Neural progenitor cell (in vitro differentiated cells): ENCODE data around the gene UGGT2. TPM values are rescaled to one million over a fixed set of nuclear protein-coding genes. Genes with fewer than 3 reads are reported as not detected.

Experiments
- DNase-seq: peaks from one replicate; pipeline ENCODE4 v3.0.0-alpha.2; 2016; ENCODE audit warnings: low spot score
- H2AFZ ChIP-seq: fragments of 200-600 bp; sonication (generic); replicated peaks from 2 replicates; pipeline ENCODE4 v1.6.1; 2016; ENCODE audit warnings: antibody characterized with exemption
- H3F3A ChIP-seq: fragments of 200-600 bp; sonication (generic); 2 replicates; pipeline ENCODE4 v1.6.1; 2016; ENCODE audit warnings: antibody characterized with exemption, low read depth
- H3K27ac ChIP-seq: fragments of 200-600 bp; sonication (generic); 2 replicates; pipeline ENCODE4 v1.5.1; 2016; ENCODE audit warnings: mild to moderate bottlenecking
- H3K27me3 ChIP-seq: fragments of 200-600 bp; sonication (generic); 2 replicates; pipeline ENCODE4 v1.6.1; 2016; ENCODE audit warnings: mild to moderate bottlenecking, moderate library complexity
- H3K36me3 ChIP-seq: fragments of 200-600 bp; sonication (generic); 2 replicates; pipeline ENCODE4 v1.5.1; 2016
- H3K4me1 ChIP-seq: fragments of 200-600 bp; sonication (generic); 2 replicates; pipeline ENCODE4 v1.6.1; 2016; ENCODE audit warnings: mixed run types
- H3K4me2 ChIP-seq: fragments of 200-600 bp; sonication (generic); 2 replicates; pipeline ENCODE4 v1.6.1; 2016
- H3K4me3 ChIP-seq: fragments of 200-600 bp; sonication (generic); 2 replicates; pipeline ENCODE4 v1.5.1; 2016
- H3K79me2 ChIP-seq: fragments of 200-600 bp; sonication (generic); 2 replicates; pipeline ENCODE4 v1.6.1; 2016; ENCODE audit warnings: low read depth
- H3K9ac ChIP-seq: fragments of 200-600 bp; sonication (generic); 2 replicates; pipeline ENCODE4 v1.6.1; 2016
- H3K9me3 ChIP-seq: fragments of 200-600 bp; sonication (generic); 2 replicates; pipeline ENCODE4 v1.5.1; 2016; ENCODE audit warnings: low read depth
- H4K20me1 ChIP-seq: fragments of 200-600 bp; sonication (generic); 2 replicates; pipeline ENCODE4 v1.6.1; 2016; ENCODE audit warnings: low read depth
- H3K27ac Mint-ChIP-seq: 3 replicates; pipeline ENCODE4 v1.8.0; 2021; ENCODE audit warnings: mixed read lengths
- H3K27me3 Mint-ChIP-seq: 2 replicates; pipeline ENCODE4 v1.8.0; 2022; ENCODE audit warnings: low read depth, mild to moderate bottlenecking, inconsistent platforms, moderate library complexity, mixed read lengths; ENCODE audit not compliant: insufficient read depth
- H3K36me3 Mint-ChIP-seq: 3 replicates; pipeline ENCODE4 v1.8.0; 2021; ENCODE audit warnings: mixed read lengths
- H3K4me1 Mint-ChIP-seq: 3 replicates; pipeline ENCODE4 v1.8.0; 2021; ENCODE audit warnings: mixed read lengths
- H3K4me3 Mint-ChIP-seq: 3 replicates; pipeline ENCODE4 v1.8.0; 2021; ENCODE audit warnings: mild to moderate bottlenecking, moderate library complexity, mixed read lengths
- H3K9me3 Mint-ChIP-seq: 3 replicates; pipeline ENCODE4 v1.8.0; 2020; ENCODE audit warnings: mixed read lengths
- CTCF ChIP-seq: fragments of 200-600 bp; sonication (generic); IDR thresholded peaks from 2 replicates; pipeline ENCODE4 v1.5.1; 2017; ENCODE audit warnings: antibody characterized with exemption, mild to moderate bottlenecking
- EZH2 ChIP-seq: fragments of 200-600 bp; sonication (generic); IDR thresholded peaks from 2 replicates; pipeline ENCODE4 v1.6.1; 2017; ENCODE audit warnings: antibody characterized with exemption, mild to moderate bottlenecking, moderate library complexity
- EZH2phosphoT487 ChIP-seq: fragments of 200-600 bp; sonication (generic); IDR thresholded peaks from 2 replicates; pipeline ENCODE4 v1.6.1; 2017; ENCODE audit warnings: antibody characterized with exemption
- total RNA-seq: library from RNA; depleted of rRNA; stranded (reverse); fragments of >200 nt; gene quantifications from 2 replicates; pipeline ENCODE4 v1.2.3, GENCODE V29; 2015; ENCODE audit warnings: low replicate concordance

UGGT2 gene
- total RNA-seq, 1 donor from 2014 or later: 70.4 TPM

- H3K9ac ChIP-seq: no peak overlapping the region
- no peak overlapping the region for H3K4me2 ChIP-seq
- H3K27ac Mint-ChIP-seq: no peak overlapping the region
- H3K27ac ChIP-seq: no peak overlapping the region
- no peak overlapping the region for H3K4me3 Mint-ChIP-seq
- H3K4me1 Mint-ChIP-seq: no peaks in the 10 kb centered on the region
- TF ChIP-seq CTCF: no peak
- TF ChIP-seq EZH2: no peak
- no peak for TF ChIP-seq EZH2phosphoT487
- H3K79me2 ChIP-seq: no peaks in the 10 kb centered on the region
- no peak overlapping the region for H3K4me3 ChIP-seq
- H3K36me3 ChIP-seq: peaks cover 12% of the 10 kb centered on the region
- peaks cover 9% of the 10 kb centered on the region for H3K4me1 ChIP-seq
- H3K9me3 Mint-ChIP-seq: peaks cover 17% of the 10 kb centered on the region
- H3K36me3 Mint-ChIP-seq: peaks cover 24% of the 10 kb centered on the region
- H3K27me3 Mint-ChIP-seq: no peaks in the 10 kb centered on the region
- H2AFZ ChIP-seq: no peak overlapping the region
- H3K27me3 ChIP-seq: no peaks in the 10 kb centered on the region
- no peaks in the 10 kb centered on the region for H4K20me1 ChIP-seq
- no peaks in the 10 kb centered on the region for H3F3A ChIP-seq
- no peak for DNase-seq
- peaks cover 3% of the 10 kb centered on the region for H3K9me3 ChIP-seq
Measured at GRCh38 chr13:95801825-95802224, 251.4 kb downstream of the UGGT2 start.

- Histone ChIP-seq H3K36me3 (peaks cover 9% of the 10 kb centered on the region), H2AFZ (no peak overlapping the region), H3K79me2 (no peaks in the 10 kb centered on the region), H3K27me3 (no peaks in the 10 kb centered on the region), H3K27ac (no peak overlapping the region), H3K4me1 (peaks cover 9% of the 10 kb centered on the region), H3K9me3 (no peaks in the 10 kb centered on the region), H3K4me2 (no peak overlapping the region), H3K4me3 (no peak overlapping the region), H3K9ac (no peak overlapping the region), H3F3A (no peaks in the 10 kb centered on the region), H4K20me1 (no peaks in the 10 kb centered on the region)
- Mint-ChIP-seq H3K27me3 (no peaks in the 10 kb centered on the region), H3K9me3 (peaks cover 10% of the 10 kb centered on the region), H3K4me3 (no peak overlapping the region), H3K36me3 (peaks cover 20% of the 10 kb centered on the region), H3K4me1 (no peaks in the 10 kb centered on the region), H3K27ac (no peak overlapping the region)
- no peak for TF ChIP-seq CTCF
- no peak for TF ChIP-seq EZH2phosphoT487
- no peak for TF ChIP-seq EZH2
- no peak for DNase-seq
Measured at GRCh38 chr13:95800436-95800835, 252.8 kb downstream of the UGGT2 start.

- Histone ChIP-seq H3K9me3 (no peaks in the 10 kb centered on the region), H3K27me3 (no peaks in the 10 kb centered on the region), H3K4me2 (no peak overlapping the region), H3K4me1 (peaks cover 9% of the 10 kb centered on the region), H3K36me3 (peaks cover 4% of the 10 kb centered on the region), H4K20me1 (no peaks in the 10 kb centered on the region), H3K4me3 (no peak overlapping the region), H3K27ac (no peak overlapping the region), H2AFZ (no peak overlapping the region), H3K9ac (no peak overlapping the region), H3F3A (no peaks in the 10 kb centered on the region), H3K79me2 (no peaks in the 10 kb centered on the region)
- Mint-ChIP-seq H3K9me3 (no peaks in the 10 kb centered on the region), H3K27me3 (no peaks in the 10 kb centered on the region), H3K4me3 (no peak overlapping the region), H3K4me1 (no peaks in the 10 kb centered on the region), H3K27ac (no peak overlapping the region), H3K36me3 (peaks cover 20% of the 10 kb centered on the region)
- TF ChIP-seq CTCF (no peak), EZH2phosphoT487 (no peak), EZH2 (no peak)
- DNase-seq: no peak
Measured at GRCh38 chr13:95797016-95797415, 256.2 kb downstream of the UGGT2 start.

GRCh38 chr13:95793781-95794180 lies 259.4 kb downstream of the UGGT2 start:
- H4K20me1 ChIP-seq: no peaks in the 10 kb centered on the region
- TF ChIP-seq CTCF (no peak), EZH2phosphoT487 (no peak), EZH2 (no peak)
- no peak for DNase-seq
- no peaks in the 10 kb centered on the region for H3K9me3 ChIP-seq
- Mint-ChIP-seq H3K27me3 (no peaks in the 10 kb centered on the region), H3K4me1 (no peaks in the 10 kb centered on the region), H3K36me3 (peaks cover 39% of the 10 kb centered on the region), H3K27ac (no peak overlapping the region), H3K9me3 (no peaks in the 10 kb centered on the region), H3K4me3 (no peak overlapping the region)
- H3K36me3 ChIP-seq: peaks cover 4% of the 10 kb centered on the region
- H2AFZ ChIP-seq: no peak overlapping the region
- H3F3A ChIP-seq: no peaks in the 10 kb centered on the region
- H3K79me2 ChIP-seq: no peaks in the 10 kb centered on the region
- no peaks in the 10 kb centered on the region for H3K4me1 ChIP-seq
- H3K4me3 ChIP-seq: no peak overlapping the region
- no peak overlapping the region for H3K27ac ChIP-seq
- no peaks in the 10 kb centered on the region for H3K27me3 ChIP-seq
- H3K4me2 ChIP-seq: no peak overlapping the region
- no peak overlapping the region for H3K9ac ChIP-seq
